ENCODE measurements around the gene FZD10. TPM values are rescaled to one million over a fixed set of nuclear protein-coding genes. Genes with fewer than 3 reads are reported as not detected.

Gene FZD10
- total RNA-seq, 1 donor from 2014 or later: not detected

- DNase-seq (ENCODE audit: extremely low spot score, unreplicated experiment): no peak
- no peaks in the 10 kb centered on the region for H3K27me3 Mint-ChIP-seq (ENCODE audit: unreplicated experiment)
- no peak overlapping the region for H3K27ac Mint-ChIP-seq (ENCODE audit: unreplicated experiment)
- TF ChIP-seq CTCF (IDR thresholded peaks at IDR 0.05): no peak
- peaks cover 3% of the 10 kb centered on the region for H3K36me3 Mint-ChIP-seq (ENCODE audit: unreplicated experiment)
- H3K9me3 Mint-ChIP-seq (ENCODE audit: unreplicated experiment): peaks cover 7% of the 10 kb centered on the region
- H3K4me1 Mint-ChIP-seq (ENCODE audit: unreplicated experiment): no peaks in the 10 kb centered on the region
- no peak overlapping the region for H3K4me3 Mint-ChIP-seq (ENCODE audit: unreplicated experiment)
These were observed 39.9 kb upstream of the FZD10 start for GRCh38 chr12:130122356-130122755.

- no peak for TF ChIP-seq CTCF (IDR thresholded peaks at IDR 0.05)
- Mint-ChIP-seq H3K36me3 (ENCODE audit: unreplicated experiment) (peaks cover 3% of the 10 kb centered on the region), H3K4me3 (ENCODE audit: unreplicated experiment) (no peak overlapping the region), H3K9me3 (ENCODE audit: unreplicated experiment) (peaks cover 14% of the 10 kb centered on the region), H3K27ac (ENCODE audit: unreplicated experiment) (no peak overlapping the region), H3K27me3 (ENCODE audit: unreplicated experiment) (no peaks in the 10 kb centered on the region), H3K4me1 (ENCODE audit: unreplicated experiment) (no peaks in the 10 kb centered on the region)
- no peak for DNase-seq (ENCODE audit: extremely low spot score, unreplicated experiment)
These were observed 38.2 kb upstream of the FZD10 start for GRCh38 chr12:130124106-130124505.

- H3K4me3 Mint-ChIP-seq (ENCODE audit: unreplicated experiment): no peak overlapping the region
- peaks cover 16% of the 10 kb centered on the region for H3K9me3 Mint-ChIP-seq (ENCODE audit: unreplicated experiment)
- no peak for TF ChIP-seq CTCF (IDR thresholded peaks at IDR 0.05)
- H3K36me3 Mint-ChIP-seq (ENCODE audit: unreplicated experiment): peaks cover 3% of the 10 kb centered on the region
- DNase-seq (ENCODE audit: extremely low spot score, unreplicated experiment): no peak
- no peaks in the 10 kb centered on the region for H3K27me3 Mint-ChIP-seq (ENCODE audit: unreplicated experiment)
- H3K4me1 Mint-ChIP-seq (ENCODE audit: unreplicated experiment): no peaks in the 10 kb centered on the region
- no peak overlapping the region for H3K27ac Mint-ChIP-seq (ENCODE audit: unreplicated experiment)
These were observed 37.5 kb upstream of the FZD10 start for GRCh38 chr12:130124605-130125244.

- no peak overlapping the region for H3K27ac Mint-ChIP-seq (ENCODE audit: unreplicated experiment)
- DNase-seq (ENCODE audit: extremely low spot score, unreplicated experiment): no peak
These were observed 36.2 kb upstream of the FZD10 start for GRCh38 chr12:130126023-130126432.

GRCh38 chr12:130127532-130127911 lies 34.7 kb upstream of the FZD10 start:
- H3K9me3 Mint-ChIP-seq (ENCODE audit: unreplicated experiment): peaks cover 10% of the 10 kb centered on the region
- no peak for TF ChIP-seq CTCF (IDR thresholded peaks at IDR 0.05)
- H3K4me3 Mint-ChIP-seq (ENCODE audit: unreplicated experiment): no peak overlapping the region
- no peaks in the 10 kb centered on the region for H3K27me3 Mint-ChIP-seq (ENCODE audit: unreplicated experiment)
- DNase-seq (ENCODE audit: extremely low spot score, unreplicated experiment): no peak
- H3K4me1 Mint-ChIP-seq (ENCODE audit: unreplicated experiment): no peaks in the 10 kb centered on the region
- no peak overlapping the region for H3K27ac Mint-ChIP-seq (ENCODE audit: unreplicated experiment)
- no peaks in the 10 kb centered on the region for H3K36me3 Mint-ChIP-seq (ENCODE audit: unreplicated experiment)

More at GRCh38 chr12:130126023-130126432, 36.2 kb upstream of the FZD10 start:
- peaks cover under 1% of the 10 kb centered on the region for H3K36me3 Mint-ChIP-seq (ENCODE audit: unreplicated experiment)
- H3K27me3 Mint-ChIP-seq (ENCODE audit: unreplicated experiment): no peaks in the 10 kb centered on the region
- H3K4me1 Mint-ChIP-seq (ENCODE audit: unreplicated experiment): no peaks in the 10 kb centered on the region
- TF ChIP-seq CTCF (IDR thresholded peaks at IDR 0.05): no peak
- no peak overlapping the region for H3K4me3 Mint-ChIP-seq (ENCODE audit: unreplicated experiment)
- peaks cover 10% of the 10 kb centered on the region for H3K9me3 Mint-ChIP-seq (ENCODE audit: unreplicated experiment)
